GM19035 (cell line): ENCODE results near the gene CA7.
"Not testable (repeated sequence)": the region's sequence is repeated elsewhere in the genome, so short reads cannot be mapped to it uniquely, and the experiment has no call there.

ENCODE experiments used
- ATAC-seq: cut with Tn5 transposase; IDR thresholded peaks from one replicate; pipeline ENCODE4 v1.9.1; 2021; ENCODE audit not compliant: unreplicated experiment

CA7 gene

DNA sequence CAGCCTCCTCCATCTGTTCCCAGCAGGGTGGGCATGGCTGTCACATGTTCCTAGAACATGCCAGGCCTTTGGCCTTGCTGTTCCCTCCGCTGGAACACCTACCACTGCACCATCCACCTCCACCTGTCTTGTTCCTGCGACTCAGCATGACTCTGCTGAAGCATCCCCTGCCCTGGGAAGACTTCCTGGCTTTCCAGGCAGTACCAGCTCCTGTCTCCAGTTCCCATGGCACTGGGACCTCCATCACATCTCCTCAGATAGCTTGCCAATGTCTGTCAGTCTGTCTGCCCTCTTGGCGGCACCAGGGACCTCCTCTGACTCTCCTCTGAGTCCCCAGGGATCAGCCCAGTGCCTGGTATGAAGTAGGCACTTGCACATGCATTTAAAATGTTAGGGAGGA lies 51.8 kb downstream of the CA7 start:
- no peak for ATAC-seq

DNA sequence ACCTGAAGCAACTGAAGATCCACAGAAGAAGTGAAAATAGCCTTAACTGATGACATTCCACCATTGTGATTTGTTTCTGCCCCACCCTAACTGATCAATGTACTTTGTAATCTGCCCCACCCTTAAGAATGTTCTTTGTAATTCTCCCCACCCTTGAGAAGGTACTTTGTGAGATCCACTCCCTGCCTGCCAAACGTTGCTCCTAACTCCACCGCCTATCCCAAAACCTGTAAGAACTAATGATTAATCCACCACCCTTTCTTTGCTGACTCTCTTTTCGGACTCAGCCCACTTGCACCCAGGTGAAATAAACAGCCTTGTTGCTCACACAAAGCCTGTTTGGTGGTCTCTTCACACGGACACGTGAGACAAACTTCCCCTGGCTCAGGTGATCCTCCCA lies 52.5 kb downstream of the CA7 start:
- ATAC-seq: not testable (repeated sequence)

DNA sequence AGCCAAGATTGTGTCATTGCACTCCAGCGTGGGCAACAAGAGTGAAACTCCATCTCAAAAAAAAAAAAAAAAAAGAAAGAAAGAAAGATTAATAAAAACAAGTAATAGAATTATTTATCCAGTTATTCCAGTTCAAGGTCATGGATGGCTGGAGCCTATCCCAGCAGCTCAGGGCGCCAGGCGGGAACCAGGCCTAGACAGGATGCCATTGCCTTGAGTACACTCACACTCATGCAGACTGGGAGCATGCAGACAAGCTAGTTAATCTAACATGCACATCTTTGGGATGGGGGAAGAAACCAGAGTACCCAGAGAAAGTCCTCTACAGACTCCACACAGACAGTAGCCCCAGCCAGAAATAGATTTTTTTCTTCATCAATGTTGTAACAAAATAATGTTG lies 54.0 kb downstream of the CA7 start:
- no peak for ATAC-seq

DNA sequence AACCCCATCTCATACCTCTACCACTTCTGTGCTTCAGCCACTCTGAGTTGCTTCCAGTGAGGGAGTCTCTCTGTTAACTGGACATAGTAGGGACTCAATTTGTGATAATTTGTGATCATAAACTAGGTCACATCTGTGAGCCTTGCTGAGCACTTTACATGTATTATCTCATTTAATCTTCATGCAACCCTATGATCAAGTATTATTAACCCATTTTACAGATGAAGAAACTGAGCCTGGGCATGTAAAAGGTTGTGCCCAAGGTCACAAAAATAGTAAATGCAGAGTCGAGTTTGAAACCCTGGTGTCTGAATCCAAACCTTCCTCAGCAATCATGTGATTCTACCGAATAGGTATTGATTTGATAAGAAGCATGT lies 54.7 kb downstream of the CA7 start:
- no peak for ATAC-seq

DNA sequence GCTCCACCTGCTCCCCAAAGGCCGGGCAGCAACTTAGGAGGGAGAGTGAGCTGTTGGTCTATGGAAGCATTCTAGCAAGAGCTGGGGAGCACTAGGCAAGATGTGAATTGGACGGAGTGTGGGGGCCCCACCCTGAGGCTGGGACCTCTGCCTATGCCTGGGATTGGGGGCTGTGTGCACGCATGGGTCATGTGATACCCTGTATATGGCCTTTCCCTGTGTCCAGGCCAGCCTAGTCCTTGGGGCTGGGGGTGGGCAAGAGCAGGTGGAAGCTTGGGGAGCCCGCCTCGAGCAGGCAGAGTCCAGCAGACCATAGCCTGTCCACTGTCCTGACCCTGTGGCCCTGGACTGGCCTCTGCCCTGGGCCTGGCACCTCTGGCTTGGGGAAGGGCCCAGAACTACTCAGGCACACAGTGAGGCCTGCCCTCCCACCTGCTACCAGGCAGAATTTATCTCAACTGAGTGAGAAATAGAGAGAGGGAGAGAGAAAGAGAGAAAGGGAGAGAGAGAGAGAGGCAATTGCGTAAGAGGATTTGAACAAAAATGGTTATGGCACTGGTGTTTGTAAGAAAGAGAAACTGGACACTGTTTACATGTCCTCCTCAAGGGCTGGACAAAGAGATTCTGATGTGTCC lies 55.2 kb downstream of the CA7 start:
- ATAC-seq: no peak

DNA sequence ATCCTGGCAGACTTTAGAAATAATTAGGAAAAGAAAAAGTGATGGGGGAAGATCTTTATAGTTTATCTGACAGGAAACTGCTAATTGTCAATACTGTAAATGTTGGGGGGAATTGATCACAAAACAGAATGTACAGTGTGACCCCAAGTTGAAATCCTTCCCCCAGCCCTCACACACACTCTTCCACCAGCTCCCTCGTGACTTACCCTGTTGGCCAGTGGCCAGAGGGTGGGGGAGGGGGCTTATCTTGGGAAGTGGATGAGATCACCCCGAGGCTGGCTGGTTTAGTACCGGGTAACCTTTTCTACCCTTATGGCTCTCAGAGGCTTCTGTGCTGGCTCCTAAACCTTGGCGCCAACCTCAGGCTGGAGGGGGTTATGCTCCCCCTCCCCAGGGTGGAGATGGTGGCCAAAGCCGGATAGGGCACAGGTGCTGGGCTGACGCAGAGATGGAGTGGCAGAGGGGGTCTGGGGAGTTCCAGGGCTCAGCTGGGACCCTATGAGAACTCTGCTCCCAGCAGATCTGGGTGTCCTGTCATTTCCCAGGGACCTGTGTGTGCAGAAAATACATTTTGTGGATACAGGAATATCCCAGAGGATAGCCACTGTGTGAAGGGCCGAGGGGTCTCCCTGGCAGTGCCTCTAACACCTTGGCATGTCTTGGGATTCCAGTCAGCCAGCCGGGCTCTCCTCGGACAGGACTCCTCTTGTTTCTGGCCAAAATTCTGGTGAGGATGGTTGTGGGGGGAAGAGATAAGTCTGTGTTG lies 55.9 kb downstream of the CA7 start:
- no peak for ATAC-seq

DNA sequence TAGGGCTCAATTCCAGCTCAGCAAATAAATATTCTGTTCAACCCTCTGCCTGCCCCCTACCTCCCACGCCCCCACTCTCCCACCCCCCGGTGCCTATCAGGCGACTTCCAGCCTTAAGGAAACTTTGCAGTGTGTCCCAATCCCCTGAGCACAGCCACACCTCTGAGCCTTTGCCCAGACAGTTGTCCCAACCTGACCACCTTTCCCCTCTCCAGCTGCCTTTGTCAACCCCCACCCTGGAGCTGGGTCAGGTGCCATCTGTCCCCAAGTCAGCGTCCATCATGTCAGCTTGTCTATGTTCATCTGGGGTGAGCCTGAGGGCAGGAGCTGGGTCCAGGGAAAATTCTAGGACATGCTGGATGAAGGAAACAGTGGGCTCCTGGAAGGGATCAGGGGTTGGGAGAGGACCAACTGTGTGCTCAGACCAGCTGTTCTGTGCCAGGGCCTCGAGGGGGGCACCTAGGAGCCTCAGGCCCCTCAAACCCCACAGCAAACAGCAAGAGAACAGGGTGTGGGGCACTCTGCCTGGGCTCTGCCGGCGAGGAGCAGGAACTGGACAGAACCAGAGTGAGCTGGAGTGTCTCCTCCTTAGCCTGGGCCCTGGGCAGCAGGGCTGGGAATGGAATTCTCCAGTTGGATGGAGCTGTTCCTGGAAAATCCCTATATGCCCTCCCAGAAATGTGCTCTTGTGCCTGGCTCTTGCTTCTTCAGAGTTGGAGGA lies 56.7 kb downstream of the CA7 start:
- ATAC-seq: no peak

DNA sequence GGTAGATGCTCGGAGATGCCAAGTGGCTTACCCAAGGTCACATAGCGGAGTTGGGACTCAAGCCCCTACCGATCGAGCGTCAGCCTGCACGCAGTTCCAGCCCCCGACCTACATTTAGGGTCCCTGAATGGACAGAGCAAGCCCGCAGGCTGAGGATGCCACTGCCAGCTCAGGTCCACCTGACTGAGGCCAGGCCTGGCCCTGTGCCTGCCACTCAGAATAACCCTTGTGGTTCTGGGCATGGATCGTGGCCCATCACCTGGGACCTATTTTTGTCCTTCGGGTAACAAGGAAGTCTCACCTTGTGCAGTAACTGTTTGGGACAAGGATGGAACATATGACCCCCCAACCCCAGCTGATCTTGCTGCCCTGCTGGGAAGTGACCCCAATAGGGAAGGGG lies 57.4 kb downstream of the CA7 start:
- no peak for ATAC-seq

DNA sequence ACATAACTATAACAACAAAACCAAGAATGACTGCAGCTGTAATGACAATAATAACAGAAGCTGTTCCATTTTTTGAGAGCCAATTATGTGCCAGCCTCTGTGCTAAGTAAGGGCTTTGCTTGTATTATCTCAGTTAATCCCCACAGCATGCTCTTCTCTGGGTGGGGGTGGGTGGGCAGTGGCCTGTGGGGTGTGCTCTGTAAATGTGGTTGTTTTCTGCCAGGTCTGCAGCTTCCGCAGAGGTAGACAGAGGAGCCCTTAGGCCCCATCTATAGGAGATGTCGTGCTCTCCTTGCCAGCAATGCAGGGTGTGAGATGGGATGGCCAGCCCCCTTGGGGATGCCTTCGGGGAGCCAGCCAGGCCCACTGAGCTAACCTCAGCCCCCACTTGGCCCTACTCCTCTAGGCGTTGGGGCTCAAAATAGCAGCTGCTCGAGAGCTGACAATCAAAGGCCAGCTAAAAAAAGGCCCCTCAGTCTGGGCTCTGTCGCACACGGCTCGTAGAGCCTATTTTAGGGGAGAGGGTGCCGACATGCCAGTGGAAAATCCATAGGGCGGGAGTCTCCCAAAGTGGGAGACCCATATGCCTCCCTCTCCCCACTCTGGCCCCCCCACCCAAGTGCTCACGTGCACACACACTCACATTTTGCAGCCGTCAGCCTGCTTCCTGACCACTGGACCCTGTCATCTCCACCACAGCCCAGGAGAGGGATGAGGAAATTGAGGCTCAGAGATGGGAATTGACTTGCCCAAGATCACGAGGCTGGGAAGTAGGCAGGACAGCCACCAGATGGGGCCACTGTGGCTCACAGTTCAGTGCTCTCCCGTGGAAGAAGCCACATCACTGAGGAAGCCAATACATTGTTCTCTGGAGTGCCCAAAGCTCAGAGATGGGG lies 58.7 kb downstream of the CA7 start:
- ATAC-seq: no peak
